Activated CD4-positive, alpha-beta T cell treated with anti-CD3 and anti-CD28 coated beads for 24 hours (primary cell): ENCODE data around the gene PDE1A.

Experiments used
- DNase-seq, 2 donors: peaks; one replicate each; pipeline ENCODE4 v3.0.0-alpha.2; 2020; ENCODE audit warnings: low read depth in 2 of 2

PDE1A gene

GRCh38 chr2:182426918-182427240 is at the start of gene PDE1A:
Gene PDE1A, minus strand, starts transcription at chr2:182427036.
- DNase-seq: no peak

- no peak for DNase-seq
Observed at GRCh38 chr2:182473635-182474034, 46.8 kb upstream of the PDE1A start.

- DNase-seq: no peak
Observed at GRCh38 chr2:182463760-182464159, 36.9 kb upstream of the PDE1A start.

GRCh38 chr2:182456784-182457183 is 29.9 kb upstream of the PDE1A start:
- DNase-seq: no peak

GRCh38 chr2:182452456-182452990 is 25.7 kb upstream of the PDE1A start:
- DNase-seq: no peak

GRCh38 chr2:182448371-182448770 is 21.5 kb upstream of the PDE1A start:
- no peak for DNase-seq

- DNase-seq: no peak
Observed at GRCh38 chr2:182447863-182448262, 21.0 kb upstream of the PDE1A start.

- no peak for DNase-seq
Observed at GRCh38 chr2:182447163-182447562, 20.3 kb upstream of the PDE1A start.

GRCh38 chr2:182446087-182446486 is 19.3 kb upstream of the PDE1A start:
- DNase-seq: no peak

GRCh38 chr2:182445391-182445965 is 18.6 kb upstream of the PDE1A start:
- no peak for DNase-seq

GRCh38 chr2:182444806-182445205 is 18.0 kb upstream of the PDE1A start:
- no peak for DNase-seq

GRCh38 chr2:182444170-182444569 is 17.3 kb upstream of the PDE1A start:
- DNase-seq: no peak

GRCh38 chr2:182436252-182436651 is 9.4 kb upstream of the PDE1A start:
- DNase-seq: no peak

GRCh38 chr2:182435754-182436153 is 8.9 kb upstream of the PDE1A start:
- DNase-seq: no peak

GRCh38 chr2:182432051-182432450 is 5.2 kb upstream of the PDE1A start:
- DNase-seq: no peak

- DNase-seq: no peak
Observed at GRCh38 chr2:182428476-182428875, 1.6 kb upstream of the PDE1A start.

- no peak for DNase-seq
Observed at GRCh38 chr2:182426082-182426917, 536 bp downstream of the PDE1A start.

- DNase-seq: no peak
Observed at GRCh38 chr2:182422864-182423263, 4.0 kb downstream of the PDE1A start.

GRCh38 chr2:182420669-182421068 is 6.2 kb downstream of the PDE1A start:
- DNase-seq: no peak

GRCh38 chr2:182416861-182417260 is 10.0 kb downstream of the PDE1A start:
- DNase-seq: no peak

GRCh38 chr2:182416191-182416590 is 10.6 kb downstream of the PDE1A start:
- DNase-seq: no peak

- DNase-seq: no peak
Observed at GRCh38 chr2:182415771-182416170, 11.1 kb downstream of the PDE1A start.

- no peak for DNase-seq
Observed at GRCh38 chr2:182412858-182413257, 14.0 kb downstream of the PDE1A start.
